Endodermal cell (in vitro differentiated cells): ENCODE measurements around the gene TSPAN18. TPM values are rescaled to one million over a fixed set of nuclear protein-coding genes. Genes with fewer than 3 reads are reported as not detected.

Source experiments
- DNase-seq: peaks from one replicate; pipeline ENCODE4 v3.0.0-alpha.2; 2017
- H3K27ac ChIP-seq: 2 replicates; pipeline ENCODE4 v1.5.1; 2013; ENCODE audit warnings: mild to moderate bottlenecking, low read depth, low read length, moderate library complexity
- H3K27me3 ChIP-seq: 2 replicates; pipeline ENCODE4 v1.6.1; 2013; ENCODE audit warnings: mild to moderate bottlenecking, low read length, moderate library complexity; ENCODE audit not compliant: insufficient read depth, control insufficient read depth, poor library complexity, severe bottlenecking
- H3K36me3 ChIP-seq: 2 replicates; pipeline ENCODE4 v1.7.0; 2013; ENCODE audit warnings: mild to moderate bottlenecking, low read length, moderate library complexity; ENCODE audit not compliant: control insufficient read depth, insufficient read depth
- H3K4me1 ChIP-seq: one replicate; pipeline ENCODE4 v1.7.0; 2013; ENCODE audit warnings: low read length; ENCODE audit not compliant: control insufficient read depth, insufficient read depth
- H3K4me3 ChIP-seq: 2 replicates; pipeline ENCODE4 v1.5.1; 2013; ENCODE audit warnings: mild to moderate bottlenecking, low read length, moderate library complexity
- H3K9ac ChIP-seq: 2 replicates; pipeline ENCODE4 v1.6.1; 2013; ENCODE audit warnings: mild to moderate bottlenecking, low read length, moderate library complexity; ENCODE audit not compliant: poor library complexity, severe bottlenecking; ENCODE audit errors: extremely low read depth
- H3K9me3 ChIP-seq: 2 replicates; pipeline ENCODE4 v1.6.1; 2013; ENCODE audit warnings: mild to moderate bottlenecking, low read length, moderate library complexity; ENCODE audit not compliant: control insufficient read depth
- H3K27ac Mint-ChIP-seq: 2 replicates; pipeline ENCODE4 v1.8.0; 2020; ENCODE audit warnings: mixed read lengths
- H3K27me3 Mint-ChIP-seq: 2 replicates; pipeline ENCODE4 v1.8.0; 2021; ENCODE audit warnings: mild to moderate bottlenecking, mixed read lengths; ENCODE audit not compliant: insufficient read depth
- H3K36me3 Mint-ChIP-seq: 2 replicates; pipeline ENCODE4 v1.8.0; 2020; ENCODE audit warnings: low read depth, mixed read lengths
- H3K4me1 Mint-ChIP-seq: 2 replicates; pipeline ENCODE4 v1.8.0; 2020; ENCODE audit warnings: mixed read lengths
- H3K4me3 Mint-ChIP-seq: 2 replicates; pipeline ENCODE4 v1.8.0; 2020; ENCODE audit warnings: mild to moderate bottlenecking, moderate library complexity, mixed read lengths
- H3K9me3 Mint-ChIP-seq: 2 replicates; pipeline ENCODE4 v1.8.0; 2020; ENCODE audit warnings: mild to moderate bottlenecking, mixed read lengths
- WGBS, 2 experiments: methylation state at CpG; one replicate each; pipeline versions ENCODE4 v1.1.5 to v1.1.7; 2013; ENCODE audit warnings: missing lambda C conversion rate in 2 of 2, mixed read lengths in 1 of 2; ENCODE audit not compliant: insufficient coverage in 1 of 2, insufficient read length in 1 of 2; 5-methylcytosine and 5-hydroxymethylcytosine counted together
- total RNA-seq, 2 donors: library from RNA; stranded (reverse); fragmentation: NEBNext Ultra II Directional in 1 of 2; extraction: Animal tissue kit (Norgen Biotek cat#: 25700) in 1 of 2; gene quantifications; 2 replicates in 1 of 2; 3 replicates in 1 of 2; pipeline ENCODE4 v1.2.1, GENCODE V29; 2021
- TF ChIP-seq, protein P1 (sequence below): fragments of 200-600 bp; sonication (generic); conservative IDR thresholded peaks from 2 replicates; pipeline ENCODE4 v1.5.0; 2021; ENCODE audit warnings: antibody characterized with exemption, mild to moderate bottlenecking

Gene TSPAN18
- total RNA-seq, 2 donors from 2014 or later: 28.0 to 28.7 TPM

DNA sequence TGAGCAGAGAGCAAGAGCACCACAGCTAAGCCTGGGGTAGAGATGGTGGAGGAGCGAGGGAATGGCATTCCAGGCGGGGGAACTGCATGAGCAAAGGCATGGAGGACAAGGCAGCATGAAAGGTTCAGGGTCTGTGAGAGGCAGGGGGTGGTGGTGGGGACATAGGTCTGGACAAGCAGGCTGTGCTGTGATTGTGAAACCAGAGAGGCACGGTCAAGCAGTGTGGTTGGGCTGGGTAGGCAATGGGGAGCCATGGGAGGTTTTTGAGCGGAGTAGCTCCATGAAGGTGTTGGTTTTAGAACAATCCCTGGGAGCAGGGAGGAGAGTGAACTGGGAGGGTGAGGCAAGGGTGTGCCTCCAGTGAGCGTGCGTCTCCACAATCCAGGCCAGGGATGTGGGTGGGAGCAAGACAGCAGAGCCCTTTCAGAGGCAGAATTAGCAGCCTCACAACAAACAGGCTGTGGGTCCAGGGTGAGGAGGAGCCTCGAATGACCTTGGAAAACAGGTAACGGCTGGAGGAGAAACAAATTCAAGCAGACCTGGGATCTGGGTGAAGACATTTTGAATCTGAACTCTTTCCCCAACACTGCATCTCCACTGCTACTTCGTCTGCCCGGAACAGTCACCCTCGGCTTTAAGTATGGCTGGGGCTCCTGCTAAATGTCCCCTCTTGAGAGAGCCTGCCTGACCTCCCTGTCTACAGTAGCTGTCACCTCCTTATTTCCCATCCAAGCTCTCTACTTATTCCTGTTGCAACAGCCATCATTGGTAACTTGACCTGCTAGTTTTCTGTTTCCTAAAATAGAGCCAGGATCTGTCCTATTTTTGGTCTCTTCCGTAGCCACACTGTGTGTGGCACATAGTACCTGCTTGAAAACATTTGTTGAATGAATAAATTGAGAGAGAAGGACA, 27.0 kb upstream of the TSPAN18 start:
- no peaks in the 10 kb centered on the region for H3K4me1 ChIP-seq
- Mint-ChIP-seq H3K4me3 (no peak overlapping the region), H3K36me3 (peaks cover 2% of the 10 kb centered on the region), H3K27ac (no peak overlapping the region), H3K4me1 (peaks cover 5% of the 10 kb centered on the region), H3K9me3 (peaks cover 5% of the 10 kb centered on the region), H3K27me3 (peaks cover 11% of the 10 kb centered on the region)
- H3K36me3 ChIP-seq: no peaks in the 10 kb centered on the region
- no peak overlapping the region for H3K27ac ChIP-seq
- H3K9ac ChIP-seq: no peak overlapping the region
- 87 to 95% methylated on average over 8 to 12 of the region's 12 CpGs for WGBS, 2 experiments
- TF ChIP-seq, protein P1, sequence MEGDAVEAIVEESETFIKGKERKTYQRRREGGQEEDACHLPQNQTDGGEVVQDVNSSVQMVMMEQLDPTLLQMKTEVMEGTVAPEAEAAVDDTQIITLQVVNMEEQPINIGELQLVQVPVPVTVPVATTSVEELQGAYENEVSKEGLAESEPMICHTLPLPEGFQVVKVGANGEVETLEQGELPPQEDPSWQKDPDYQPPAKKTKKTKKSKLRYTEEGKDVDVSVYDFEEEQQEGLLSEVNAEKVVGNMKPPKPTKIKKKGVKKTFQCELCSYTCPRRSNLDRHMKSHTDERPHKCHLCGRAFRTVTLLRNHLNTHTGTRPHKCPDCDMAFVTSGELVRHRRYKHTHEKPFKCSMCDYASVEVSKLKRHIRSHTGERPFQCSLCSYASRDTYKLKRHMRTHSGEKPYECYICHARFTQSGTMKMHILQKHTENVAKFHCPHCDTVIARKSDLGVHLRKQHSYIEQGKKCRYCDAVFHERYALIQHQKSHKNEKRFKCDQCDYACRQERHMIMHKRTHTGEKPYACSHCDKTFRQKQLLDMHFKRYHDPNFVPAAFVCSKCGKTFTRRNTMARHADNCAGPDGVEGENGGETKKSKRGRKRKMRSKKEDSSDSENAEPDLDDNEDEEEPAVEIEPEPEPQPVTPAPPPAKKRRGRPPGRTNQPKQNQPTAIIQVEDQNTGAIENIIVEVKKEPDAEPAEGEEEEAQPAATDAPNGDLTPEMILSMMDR: no peak
- peaks cover 8% of the 10 kb centered on the region for H3K9me3 ChIP-seq
- no peaks in the 10 kb centered on the region for H3K27me3 ChIP-seq
- DNase-seq: no peak
- H3K4me3 ChIP-seq: no peak overlapping the region

DNA sequence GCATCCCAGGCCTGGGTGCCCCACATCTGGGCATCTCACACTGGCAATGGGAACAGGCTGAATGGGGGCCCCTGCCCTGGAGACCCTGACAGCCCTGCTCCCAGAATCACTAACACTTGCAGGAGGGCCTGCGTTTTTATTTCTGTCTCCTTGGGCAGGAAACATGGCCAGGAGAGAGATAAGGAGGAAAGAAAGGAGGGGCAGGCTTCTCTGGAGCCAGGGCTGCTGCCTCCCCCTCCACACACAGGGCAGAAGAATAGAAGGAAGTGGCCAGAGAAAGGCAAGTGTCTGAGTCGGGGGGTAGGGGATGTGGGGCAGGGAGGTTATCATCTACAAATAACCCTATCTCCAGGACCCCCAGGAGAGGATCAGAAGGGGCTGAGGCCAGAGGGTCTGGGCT, 25.5 kb upstream of the TSPAN18 start:
- H3K36me3 Mint-ChIP-seq: peaks cover 2% of the 10 kb centered on the region
- Histone ChIP-seq H3K9me3 (peaks cover 8% of the 10 kb centered on the region), H3K9ac (no peak overlapping the region), H3K27me3 (no peaks in the 10 kb centered on the region), H3K27ac (no peak overlapping the region), H3K4me1 (no peaks in the 10 kb centered on the region), H3K36me3 (no peaks in the 10 kb centered on the region), H3K4me3 (no peak overlapping the region)
- 60 to 73% methylated on average over 1 of the region's 2 CpGs for WGBS, 2 experiments
- H3K27me3 Mint-ChIP-seq: peaks cover 9% of the 10 kb centered on the region
- no peak for DNase-seq
- H3K4me1 Mint-ChIP-seq: peaks cover 5% of the 10 kb centered on the region
- H3K4me3 Mint-ChIP-seq: no peak overlapping the region
- TF ChIP-seq, protein P1: no peak
- H3K27ac Mint-ChIP-seq: no peak overlapping the region
- H3K9me3 Mint-ChIP-seq: peaks cover 5% of the 10 kb centered on the region

DNA sequence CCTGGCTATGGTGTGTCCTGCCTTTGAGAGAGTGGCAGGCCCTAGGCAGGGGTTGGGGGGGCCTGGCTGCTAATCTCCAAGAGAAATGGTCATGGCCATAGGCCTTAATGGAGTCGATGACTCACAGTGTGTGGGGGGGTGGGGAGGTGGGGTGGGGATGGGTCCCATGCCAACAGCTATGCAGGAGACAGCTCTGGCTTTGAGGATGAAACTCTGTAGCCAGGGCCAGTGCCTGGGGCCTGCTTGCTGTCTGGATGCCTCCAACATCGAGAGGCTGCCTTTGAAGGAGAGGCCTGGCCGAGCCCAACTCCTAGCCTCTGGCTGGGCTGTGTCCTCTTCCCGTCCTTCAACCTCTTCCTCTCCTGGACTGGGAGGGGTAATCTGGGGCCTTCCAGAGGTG, 23.9 kb upstream of the TSPAN18 start:
- Mint-ChIP-seq H3K4me1 (peaks cover 5% of the 10 kb centered on the region), H3K9me3 (peaks cover 5% of the 10 kb centered on the region), H3K36me3 (peaks cover 2% of the 10 kb centered on the region), H3K27me3 (peaks cover 9% of the 10 kb centered on the region), H3K4me3 (no peak overlapping the region), H3K27ac (no peak overlapping the region)
- Histone ChIP-seq H3K4me1 (no peaks in the 10 kb centered on the region), H3K36me3 (no peaks in the 10 kb centered on the region), H3K27me3 (no peaks in the 10 kb centered on the region), H3K27ac (no peak overlapping the region), H3K9me3 (peaks cover 8% of the 10 kb centered on the region), H3K4me3 (no peak overlapping the region), H3K9ac (no peak overlapping the region)
- DNase-seq: no peak
- 71 to 82% methylated on average over 1 to 4 of the region's 4 CpGs for WGBS, 2 experiments
- TF ChIP-seq, protein P1: no peak
